CD14-positive monocyte (primary cell): ENCODE results near the gene UST. TPM values are rescaled to one million over a fixed set of nuclear protein-coding genes. Genes with fewer than 3 reads are reported as not detected.
"Not testable (repeated sequence)": the region's sequence is repeated elsewhere in the genome, so short reads cannot be mapped to it uniquely, and the experiment has no call there.

Experiments used
- DNase-seq, 3 donors: peaks; one replicate each; pipeline ENCODE4 v3.0.0-alpha.2; 2011 to 2022
- H2AFZ ChIP-seq: 2 replicates; pipeline ENCODE4 v1.6.0; 2012; ENCODE audit warnings: mild to moderate bottlenecking, low read depth, low read length, inconsistent platforms; ENCODE audit not compliant: insufficient read depth, poor library complexity, severe bottlenecking
- H3K27ac ChIP-seq, 2 donors: 1 replicate in 1 of 2; 2 replicates in 1 of 2; pipeline ENCODE4 v1.5.1; 2012 to 2013; ENCODE audit warnings: low read length in 2 of 2, control low read depth in 1 of 2, inconsistent platforms in 1 of 2, low read depth in 1 of 2, mild to moderate bottlenecking in 1 of 2
- H3K27me3 ChIP-seq, 2 donors: one replicate each; pipeline versions ENCODE4 v1.6.0 to v1.6.1; 2011 to 2013; ENCODE audit warnings: low read length in 2 of 2; ENCODE audit not compliant: control insufficient read depth in 2 of 2, insufficient read depth in 2 of 2
- H3K36me3 ChIP-seq, 2 donors: replicated peaks in 1 of 2; 1 replicate in 1 of 2; 2 replicates in 1 of 2; pipeline versions ENCODE4 v1.5.1 to v1.6.1; 2012 to 2013; ENCODE audit warnings: low read length in 2 of 2, control low read depth in 1 of 2, inconsistent platforms in 1 of 2, mild to moderate bottlenecking in 1 of 2; ENCODE audit not compliant: insufficient read depth in 2 of 2, control insufficient read depth in 1 of 2
- H3K4me1 ChIP-seq, 2 donors: 1 replicate in 1 of 2; 2 replicates in 1 of 2; pipeline versions ENCODE4 v1.5.1 to v1.6.1; 2012 to 2013; ENCODE audit warnings: low read length in 2 of 2, control low read depth in 1 of 2, inconsistent platforms in 1 of 2, mild to moderate bottlenecking in 1 of 2, moderate library complexity in 1 of 2; ENCODE audit not compliant: insufficient read depth in 2 of 2, control insufficient read depth in 1 of 2
- H3K4me2 ChIP-seq: replicated peaks from 2 replicates; pipeline ENCODE3; 2012; ENCODE audit warnings: low read length, moderate library complexity, mild to moderate bottlenecking; ENCODE audit not compliant: poor library complexity, severe bottlenecking; ENCODE audit errors: extremely low read depth
- H3K4me3 ChIP-seq, 3 experiments: fragments of 200-600 bp in 1 of 3; sonication (generic) in 1 of 3; replicated peaks in 1 of 3; 1 replicate in 2 of 3; 2 replicates in 1 of 3; pipeline ENCODE4 v1.5.1; 2011 to 2013; ENCODE audit warnings: low read length in 3 of 3, mild to moderate bottlenecking in 3 of 3, control low read depth in 2 of 3, low read depth in 2 of 3, inconsistent platforms in 1 of 3, moderate library complexity in 1 of 3
- H3K79me2 ChIP-seq: 2 replicates; pipeline ENCODE4 v1.6.0; 2012; ENCODE audit warnings: mild to moderate bottlenecking, control low read depth, inconsistent platforms, low read length, moderate library complexity; ENCODE audit not compliant: insufficient read depth
- H3K9ac ChIP-seq: 2 replicates; pipeline ENCODE4 v1.6.0; 2017; ENCODE audit warnings: low read length, mild to moderate bottlenecking; ENCODE audit not compliant: insufficient read depth, poor library complexity, severe bottlenecking
- H3K9me3 ChIP-seq, 2 donors: replicated peaks in 1 of 2; 1 replicate in 1 of 2; 2 replicates in 1 of 2; pipeline versions ENCODE4 v1.5.1 to v1.6.1; 2012 to 2013; ENCODE audit warnings: low read length in 2 of 2, control low read depth in 1 of 2; ENCODE audit not compliant: control insufficient read depth in 1 of 2, insufficient read depth in 1 of 2
- H4K20me1 ChIP-seq: 2 replicates; pipeline ENCODE4 v1.6.0; 2012; ENCODE audit warnings: mild to moderate bottlenecking, low read length, control low read depth, moderate library complexity; ENCODE audit not compliant: insufficient read depth
- H3K27ac Mint-ChIP-seq, 7 donors: one replicate each; pipeline ENCODE4 v1.8.0; 2020; ENCODE audit warnings: mild to moderate bottlenecking in 7 of 7, mixed read lengths in 7 of 7, moderate library complexity in 6 of 7, inconsistent platforms in 2 of 7
- H3K27me3 Mint-ChIP-seq, 3 donors: one replicate each; pipeline ENCODE4 v1.8.0; 2021 to 2022; ENCODE audit warnings: low read depth in 3 of 3, mild to moderate bottlenecking in 3 of 3, mixed read lengths in 3 of 3, moderate library complexity in 3 of 3, inconsistent platforms in 1 of 3
- H3K36me3 Mint-ChIP-seq, 2 donors: one replicate each; pipeline ENCODE4 v1.8.0; 2020; ENCODE audit warnings: mixed read lengths in 2 of 2, inconsistent platforms in 1 of 2, mild to moderate bottlenecking in 1 of 2
- H3K4me1 Mint-ChIP-seq: one replicate; pipeline ENCODE4 v1.8.0; 2020; ENCODE audit warnings: mild to moderate bottlenecking, mixed read lengths
- H3K4me3 Mint-ChIP-seq, 2 donors: one replicate each; pipeline ENCODE4 v1.8.0; 2020; ENCODE audit warnings: mild to moderate bottlenecking in 2 of 2, mixed read lengths in 2 of 2, moderate library complexity in 1 of 2
- H3K9me3 Mint-ChIP-seq, 7 donors: one replicate each; pipeline ENCODE4 v1.8.0; 2020 to 2022; ENCODE audit warnings: mixed read lengths in 7 of 7, mild to moderate bottlenecking in 6 of 7, moderate library complexity in 6 of 7, inconsistent platforms in 2 of 7
- CTCF ChIP-seq: fragments of 200-600 bp; IDR thresholded peaks from one replicate; pipeline ENCODE4 v1.8.0; 2022; ENCODE audit warnings: antibody characterized with exemption, mild to moderate bottlenecking
- WGBS: methylation state at CpG from one replicate; pipeline ENCODE4 v1.1.5; 2013; ENCODE audit warnings: missing lambda C conversion rate; ENCODE audit not compliant: insufficient coverage; 5-methylcytosine and 5-hydroxymethylcytosine counted together
- intact Hi-C, 2 donors: fragments of 100-400 bp; cut with micrococcal nuclease; formaldehyde crosslinking; loops; one replicate each; pipeline versions ENCODE4 v1.15.0 to v1.15.1; 2023
- polyA plus RNA-seq, 3 donors: library from polyadenylated mRNA; depleted of rRNA in 1 of 3; unstranded in 2 of 3; stranded (reverse) in 1 of 3; fragments of 300-500 nt in 2 of 3; fragments of >200 nt in 1 of 3; fragmentation: Illumina TruSeq in 2 of 3; gene quantifications; 1 replicate in 2 of 3; 2 replicates in 1 of 3; pipeline ENCODE4 v1.2.3, GENCODE V29; 2012 to 2021

UST gene
- polyA plus RNA-seq, 3 donors = 0.33 to 0.53 (median 0.48) TPM

DNA sequence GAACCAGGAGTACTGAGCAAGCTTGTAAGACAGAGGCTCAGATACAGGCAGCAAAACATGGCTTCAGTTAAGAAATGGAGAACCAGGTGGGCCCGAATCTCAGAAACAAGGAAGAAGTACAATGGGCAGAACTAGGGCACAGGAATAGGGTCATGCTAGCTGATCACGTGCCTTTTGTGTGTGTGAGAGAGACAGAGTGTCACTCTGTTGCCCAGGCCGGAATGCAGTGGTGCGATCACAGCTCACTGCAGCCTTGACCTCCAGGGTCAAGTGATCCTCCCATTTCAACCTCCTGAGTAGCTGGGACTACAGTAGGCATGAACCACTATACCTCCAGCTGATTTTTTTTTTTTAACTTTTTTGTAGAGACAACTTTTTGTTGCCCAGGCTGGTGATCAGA lies 257.8 kb downstream of the UST start:
- H2AFZ ChIP-seq = no peak overlapping the region
- H3K36me3 Mint-ChIP-seq = no peaks in the 10 kb centered on the region
- no peak for DNase-seq
- 95% methylated on average over 3 of the region's 4 CpGs for WGBS
- no peak overlapping the region for H3K27ac Mint-ChIP-seq
- H3K36me3 ChIP-seq = no peaks in the 10 kb centered on the region
- H4K20me1 ChIP-seq = no peaks in the 10 kb centered on the region
- peaks cover 1 to 3% (median 2%) of the 10 kb centered on the region in 3 donors for H3K27me3 Mint-ChIP-seq
- H3K4me1 ChIP-seq = peaks cover 8 to 9% of the 10 kb centered on the region in 2 donors
- peaks cover 11% of the 10 kb centered on the region for H3K4me1 Mint-ChIP-seq
- H3K9me3 Mint-ChIP-seq = peaks cover 7 to 15% (median 14%) of the 10 kb centered on the region in 7 donors
- H3K27ac ChIP-seq = no peak overlapping the region
- no peak overlapping the region for H3K4me3 ChIP-seq
- intact Hi-C loops = no loop called here
- no peak overlapping the region for H3K4me3 Mint-ChIP-seq
- no peaks in the 10 kb centered on the region for H3K27me3 ChIP-seq
- peaks cover 3 to 7% of the 10 kb centered on the region in 2 donors for H3K9me3 ChIP-seq
- no peaks in the 10 kb centered on the region for H3K79me2 ChIP-seq
- no peak for TF ChIP-seq CTCF
- H3K4me2 ChIP-seq = no peak overlapping the region
- H3K9ac ChIP-seq = no peak overlapping the region

- peaks cover 4 to 12% (median 10%) of the 10 kb centered on the region in 7 donors for H3K9me3 Mint-ChIP-seq
- H3K36me3 Mint-ChIP-seq, DNase-seq, intact Hi-C loops, H3K4me1 ChIP-seq, H3K27ac ChIP-seq, H3K27ac Mint-ChIP-seq, H3K9me3 ChIP-seq, H3K4me2 ChIP-seq, H4K20me1 ChIP-seq, H3K4me3 Mint-ChIP-seq, H3K9ac ChIP-seq, H3K4me1 Mint-ChIP-seq, H3K36me3 ChIP-seq, H3K79me2 ChIP-seq, H3K4me3 ChIP-seq, H3K27me3 ChIP-seq, H3K27me3 Mint-ChIP-seq, H2AFZ ChIP-seq: not testable (repeated sequence)
- no CpG with 5 or more reads among the region's 1 CpG for WGBS
These were observed 259.4 kb downstream of the UST start for GRCh38 chr6:149006236-149006635.
